Natural killer cell treated with Interleukin-12 subunit alpha and Interleukin-12 subunit beta and Interleukin-15 and Interleukin-18, amount 100 ng/mL, for 72 hours (primary cell): ENCODE data around the gene STAG1. TPM values are rescaled to one million over a fixed set of nuclear protein-coding genes. Genes with fewer than 3 reads are reported as not detected.
"Not testable (repeated sequence)": the region's sequence is repeated elsewhere in the genome, so short reads cannot be mapped to it uniquely, and the experiment has no call there.

ENCODE experiments used
- ATAC-seq, 2 donors: fragments of 150-1000 bp; cut with Tn5 transposase in 1 of 2; sonication (Bioruptor Pico), chemical (Tn5 transposase) in 1 of 2; 2 replicates each; pipeline ENCODE4 v1.10.0; 2021
- DNase-seq: peaks from one replicate; pipeline ENCODE4 v3.0.0; 2022; ENCODE audit warnings: low spot score
- H3K27ac Mint-ChIP-seq, 2 donors: 1 replicate in 1 of 2; 2 replicates in 1 of 2; pipeline ENCODE4 v1.8.0; 2022; ENCODE audit warnings: mixed read lengths in 2 of 2, mild to moderate bottlenecking in 1 of 2, moderate library complexity in 1 of 2
- H3K27me3 Mint-ChIP-seq, 2 donors: 1 replicate in 1 of 2; 2 replicates in 1 of 2; pipeline ENCODE4 v1.8.0; 2022; ENCODE audit warnings: mixed read lengths in 2 of 2
- H3K36me3 Mint-ChIP-seq: one replicate; pipeline ENCODE4 v1.8.0; 2022; ENCODE audit warnings: mixed read lengths
- H3K4me1 Mint-ChIP-seq, 2 donors: 1 replicate in 1 of 2; 2 replicates in 1 of 2; pipeline ENCODE4 v1.8.0; 2022; ENCODE audit warnings: low read depth in 2 of 2, mixed read lengths in 2 of 2, mild to moderate bottlenecking in 1 of 2
- H3K4me3 Mint-ChIP-seq: one replicate; pipeline ENCODE4 v1.8.0; 2022; ENCODE audit warnings: mixed read lengths
- H3K9me3 Mint-ChIP-seq: 2 replicates; pipeline ENCODE4 v1.8.0; 2022; ENCODE audit warnings: mixed read lengths
- total RNA-seq, 2 donors: library from RNA; stranded (reverse); gene quantifications; one replicate each; pipeline ENCODE4 v1.2.3, GENCODE V29; 2022

STAG1 gene
- 10 to 100 TPM; 48.7 to 88.7 TPM for total RNA-seq

DNA sequence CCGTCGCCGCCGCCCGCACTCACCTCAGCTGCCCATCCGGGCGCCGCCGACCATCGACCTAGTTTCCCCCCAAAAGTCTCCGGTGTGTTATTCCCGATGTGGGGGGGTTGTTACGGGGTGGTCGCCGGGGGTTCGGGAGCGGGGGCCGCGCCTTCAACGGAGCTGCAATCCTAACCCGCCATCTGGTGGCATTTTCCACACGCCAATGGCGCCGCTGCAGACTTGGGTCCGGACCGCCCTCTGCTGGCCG, at the start of gene STAG1:
STAG1 (minus strand) TSS at position 207 of the 250 bp plus-strand sequence. CDS start 121,480 bp downstream, outside the sequence.
- no peak for ATAC-seq
- Mint-ChIP-seq H3K9me3 (no peaks in the 10 kb centered on the region), H3K4me1 (peaks cover 41 to 48% of the 10 kb centered on the region in 2 donors), H3K4me3 (peak within 1 kb of the TSS; percentile 92), H3K36me3 (no peaks in the 10 kb centered on the region), H3K27me3 (no peaks in the 10 kb centered on the region), H3K27ac (peak within 1 kb of the TSS; percentile 92 to 96)
- no peak for DNase-seq

DNA sequence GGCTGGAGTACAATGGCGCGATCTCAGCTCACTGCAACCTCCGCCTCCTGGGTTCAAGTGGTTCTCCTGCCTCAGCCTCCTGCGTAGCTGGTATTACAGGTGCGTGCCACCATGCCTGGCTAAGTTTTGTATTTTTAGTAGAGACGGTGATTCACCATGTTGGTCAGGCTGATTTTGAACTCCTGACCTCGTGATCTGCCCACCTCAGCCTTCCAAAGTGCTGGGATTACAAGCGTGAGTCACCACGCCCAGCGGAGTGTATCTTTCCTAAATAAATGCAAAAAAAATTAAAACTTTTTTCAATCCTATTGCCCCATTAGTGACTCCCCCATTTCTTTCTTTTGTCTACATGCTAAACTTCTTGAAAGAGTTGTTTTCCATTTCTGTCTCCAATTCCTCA, 49.0 kb upstream of the STAG1 start:
- H3K9me3 Mint-ChIP-seq, H3K27me3 Mint-ChIP-seq, ATAC-seq, H3K4me3 Mint-ChIP-seq, H3K27ac Mint-ChIP-seq, DNase-seq, H3K36me3 Mint-ChIP-seq: not testable (repeated sequence)
- H3K4me1 Mint-ChIP-seq: peaks cover 24 to 29% of the 10 kb centered on the region in 2 donors

DNA sequence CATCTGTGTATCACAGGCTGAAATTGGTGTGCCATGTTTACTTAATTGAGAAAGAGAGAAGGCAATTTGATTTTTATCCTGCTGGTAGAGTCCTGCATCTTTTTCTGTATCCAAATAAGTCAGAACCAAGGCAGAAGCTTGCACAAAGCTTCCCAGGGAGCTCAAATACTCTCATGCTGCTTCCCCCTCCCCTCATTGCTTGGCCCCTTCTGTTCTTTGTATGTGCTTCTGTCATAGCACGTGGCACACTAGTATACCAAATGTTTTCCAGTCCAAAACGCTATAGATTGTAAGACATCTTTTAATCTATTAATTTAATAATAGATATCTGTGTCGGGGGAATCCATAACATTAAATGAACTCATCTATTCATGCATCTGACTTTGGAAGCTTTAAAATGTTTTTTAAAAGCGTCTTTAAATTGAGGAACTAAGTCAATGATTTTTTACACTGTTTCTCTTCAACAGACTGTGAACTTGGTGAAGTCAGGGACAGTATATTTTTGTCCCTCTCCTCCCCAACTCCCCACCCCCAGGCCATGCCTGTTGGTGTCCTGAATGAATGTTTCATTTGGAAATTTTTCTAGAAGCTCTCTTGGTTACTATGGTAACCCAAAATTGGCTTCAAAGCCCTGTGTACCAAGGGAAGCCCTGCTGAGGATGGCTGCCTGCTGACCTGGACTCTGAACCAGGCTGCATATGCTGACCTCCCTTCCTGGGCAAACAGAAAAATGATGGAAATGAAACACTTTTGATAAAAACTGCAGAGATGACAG, 40.6 kb upstream of the STAG1 start:
- H3K4me1 Mint-ChIP-seq: no peaks in the 10 kb centered on the region
- H3K9me3 Mint-ChIP-seq: no peaks in the 10 kb centered on the region
- no peak for ATAC-seq
- no peak overlapping the region for H3K27ac Mint-ChIP-seq
- H3K27me3 Mint-ChIP-seq: peaks cover 5 to 7% of the 10 kb centered on the region in 2 donors
- no peak for DNase-seq
- H3K4me3 Mint-ChIP-seq: no peak overlapping the region
- no peaks in the 10 kb centered on the region for H3K36me3 Mint-ChIP-seq

DNA sequence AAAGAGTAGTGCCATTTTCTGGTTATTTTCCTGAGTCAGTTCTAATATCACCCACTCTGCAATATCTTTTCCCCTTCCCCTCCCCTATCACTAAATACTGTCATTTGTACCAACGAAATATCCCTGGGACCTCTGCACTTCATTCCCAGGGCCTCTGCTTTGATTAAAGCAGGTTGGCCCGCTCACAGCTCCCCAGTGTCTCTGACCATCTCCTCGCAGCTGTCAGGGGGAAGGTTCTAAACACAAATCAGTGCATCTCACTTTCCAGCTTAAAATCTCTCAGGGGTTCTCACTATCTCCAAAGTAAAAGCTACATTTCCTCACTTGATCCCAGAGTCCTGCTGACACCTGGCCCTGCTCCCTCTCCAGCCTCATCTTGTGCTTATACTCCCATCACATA, 38.6 kb upstream of the STAG1 start:
- Mint-ChIP-seq H3K9me3 (no peaks in the 10 kb centered on the region), H3K4me1 (peaks cover 13 to 16% of the 10 kb centered on the region in 2 donors), H3K27me3 (peaks cover 5 to 7% of the 10 kb centered on the region in 2 donors), H3K4me3 (no peak overlapping the region), H3K27ac (no peak overlapping the region), H3K36me3 (no peaks in the 10 kb centered on the region)
- DNase-seq (no peak), ATAC-seq (no peak)

DNA sequence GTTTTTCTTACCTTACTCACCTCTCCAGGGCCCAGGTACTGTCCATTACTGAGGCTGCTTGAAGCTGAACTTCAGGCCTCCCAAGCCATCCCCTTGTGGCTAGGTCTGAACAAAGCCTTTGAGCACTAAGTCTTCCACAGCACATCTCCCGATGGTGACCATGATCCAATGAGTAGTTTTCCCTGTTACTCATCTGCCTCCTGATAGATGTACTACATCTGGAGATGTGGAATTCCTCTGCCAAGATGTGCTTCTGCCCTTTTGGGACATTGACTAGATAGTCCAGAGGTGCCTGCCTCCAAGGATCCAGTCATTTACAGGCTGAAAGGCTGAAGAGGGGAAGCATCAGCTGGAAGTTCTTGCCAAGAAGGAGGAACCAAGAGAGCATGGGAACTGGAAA, 37.8 kb upstream of the STAG1 start:
- Mint-ChIP-seq H3K4me3 (no peak overlapping the region), H3K36me3 (no peaks in the 10 kb centered on the region), H3K9me3 (no peaks in the 10 kb centered on the region), H3K4me1 (peaks cover 13 to 16% of the 10 kb centered on the region in 2 donors), H3K27me3 (peaks cover 5 to 7% of the 10 kb centered on the region in 2 donors), H3K27ac (peak overlapping the region in 1 of 2 donors; percentile 43)
- DNase-seq (no peak), ATAC-seq (no peak)

DNA sequence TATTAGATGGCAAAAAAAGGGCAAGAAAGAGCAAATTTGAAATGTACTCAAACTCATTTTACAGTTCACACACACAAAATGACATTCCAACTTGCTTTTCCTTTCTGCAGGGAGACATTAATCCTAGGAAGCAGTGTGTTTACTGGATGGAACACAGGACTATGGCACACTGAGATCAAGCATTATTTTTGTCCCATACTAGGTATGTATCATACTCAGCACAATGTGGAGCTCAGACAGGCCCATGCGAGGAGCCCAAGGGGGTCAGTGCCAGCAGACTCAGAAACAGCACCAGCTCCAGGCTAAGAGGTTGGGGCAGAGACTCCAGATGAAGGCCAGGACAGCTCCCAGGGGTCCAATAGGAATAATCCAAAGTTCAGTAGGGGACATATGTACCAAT, 36.0 kb upstream of the STAG1 start:
- no peaks in the 10 kb centered on the region for H3K36me3 Mint-ChIP-seq
- peaks cover 13 to 16% of the 10 kb centered on the region in 2 donors for H3K4me1 Mint-ChIP-seq
- no peak for DNase-seq
- peaks cover 0 to 3% of the 10 kb centered on the region in 2 donors for H3K27me3 Mint-ChIP-seq
- no peaks in the 10 kb centered on the region for H3K9me3 Mint-ChIP-seq
- ATAC-seq: no peak
- no peak overlapping the region for H3K27ac Mint-ChIP-seq
- H3K4me3 Mint-ChIP-seq: no peak overlapping the region

DNA sequence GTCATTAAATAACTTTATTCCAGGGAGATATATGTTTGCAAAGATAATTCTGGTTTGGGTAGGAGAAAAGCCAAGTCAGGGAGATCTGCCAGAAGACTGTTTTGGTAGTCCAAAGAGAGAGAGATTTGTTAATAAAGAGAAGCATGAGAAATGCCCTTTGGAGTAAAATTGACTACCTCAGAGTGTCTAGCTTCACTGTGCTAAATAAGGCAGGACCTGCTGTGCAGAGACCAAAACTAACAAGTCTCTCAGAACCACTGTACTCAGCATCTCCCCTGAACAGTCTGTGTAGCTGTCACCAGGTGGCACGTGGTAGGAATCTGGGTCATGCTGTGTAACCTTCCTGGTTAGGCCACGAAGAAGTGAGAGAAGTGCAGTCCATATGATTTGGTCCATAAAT, 35.2 kb upstream of the STAG1 start:
- H3K9me3 Mint-ChIP-seq: no peaks in the 10 kb centered on the region
- H3K4me3 Mint-ChIP-seq: peak overlapping the region; percentile 61
- DNase-seq (no peak), ATAC-seq (peak; percentile 80 to 96)
- no peaks in the 10 kb centered on the region for H3K36me3 Mint-ChIP-seq
- peak overlapping the region; percentile 78 to 92 for H3K27ac Mint-ChIP-seq
- peaks cover 13 to 16% of the 10 kb centered on the region in 2 donors for H3K4me1 Mint-ChIP-seq
- H3K27me3 Mint-ChIP-seq: no peaks in the 10 kb centered on the region

DNA sequence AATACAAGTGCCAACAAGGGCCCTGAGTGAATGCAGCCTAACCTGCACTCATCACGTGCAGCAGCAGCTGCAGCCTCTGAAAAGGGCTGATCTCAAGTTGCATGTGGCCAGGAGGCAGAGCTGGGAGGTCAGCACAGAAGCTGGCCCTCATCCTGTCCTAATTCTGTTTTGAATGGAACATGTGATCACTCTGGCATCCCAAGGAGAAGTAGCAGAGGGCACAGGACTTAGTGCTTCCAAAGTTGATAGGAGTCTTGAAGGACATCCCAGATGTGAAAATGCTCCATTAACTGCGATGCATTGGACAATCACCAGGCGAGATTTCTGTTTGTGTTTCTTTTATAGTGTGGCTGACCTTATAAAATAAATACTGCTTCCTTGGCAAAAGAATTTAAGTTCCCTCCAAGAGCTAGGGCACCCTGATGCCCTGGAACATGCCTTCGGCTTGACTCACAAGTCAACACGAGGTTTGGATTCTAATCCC, 31.6 kb upstream of the STAG1 start:
- Mint-ChIP-seq H3K4me3 (no peak overlapping the region), H3K9me3 (no peaks in the 10 kb centered on the region), H3K27me3 (no peaks in the 10 kb centered on the region), H3K27ac (no peak overlapping the region), H3K4me1 (peaks cover 13 to 16% of the 10 kb centered on the region in 2 donors), H3K36me3 (no peaks in the 10 kb centered on the region)
- no peak for ATAC-seq
- no peak for DNase-seq

DNA sequence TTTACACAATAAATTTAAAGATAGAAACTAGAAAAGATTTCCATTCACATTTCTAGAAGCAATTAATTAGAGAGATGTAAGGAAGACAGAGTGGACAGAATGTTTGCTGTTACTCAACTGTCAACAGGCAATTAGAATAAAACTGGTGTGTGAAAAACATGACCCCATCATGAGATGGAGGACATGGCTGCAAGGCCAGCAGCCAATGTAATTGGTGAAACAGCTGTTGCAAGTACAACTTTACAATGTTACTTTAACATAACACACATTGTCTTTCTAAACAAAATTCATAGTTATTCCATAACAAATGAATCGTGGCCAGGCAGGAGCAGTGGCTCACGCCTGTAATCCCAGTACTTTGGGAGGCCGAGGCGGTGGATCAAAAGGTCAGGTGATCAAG, 28.6 kb upstream of the STAG1 start:
- Mint-ChIP-seq H3K27ac (no peak overlapping the region), H3K27me3 (no peaks in the 10 kb centered on the region), H3K4me3 (no peak overlapping the region), H3K4me1 (no peaks in the 10 kb centered on the region), H3K9me3 (no peaks in the 10 kb centered on the region), H3K36me3 (no peaks in the 10 kb centered on the region)
- no peak for ATAC-seq
- no peak for DNase-seq

DNA sequence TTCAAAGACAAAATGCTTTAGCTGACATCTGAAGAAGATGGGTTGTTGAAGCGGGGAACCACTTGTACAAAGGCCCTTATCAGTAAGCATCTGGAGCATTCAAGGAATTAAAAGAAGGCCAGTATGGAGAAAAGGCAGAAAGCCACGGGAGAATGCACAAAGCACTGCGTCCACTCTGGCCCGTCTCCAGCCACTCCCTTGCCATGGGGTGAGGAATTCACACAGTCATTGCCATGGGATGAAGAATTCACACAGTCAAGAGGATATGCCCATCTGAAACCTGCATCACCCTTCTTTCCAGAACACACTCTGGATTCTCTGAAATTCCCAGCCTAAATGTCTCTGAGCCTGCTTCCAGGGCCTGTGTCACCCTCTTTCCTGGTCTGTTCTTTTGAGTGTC, 26.7 kb upstream of the STAG1 start:
- Mint-ChIP-seq H3K27me3 (no peaks in the 10 kb centered on the region), H3K27ac (no peak overlapping the region), H3K36me3 (no peaks in the 10 kb centered on the region), H3K4me3 (no peak overlapping the region), H3K4me1 (no peaks in the 10 kb centered on the region), H3K9me3 (no peaks in the 10 kb centered on the region)
- DNase-seq (no peak), ATAC-seq (peak in 1 of 2 donors; percentile 52)

DNA sequence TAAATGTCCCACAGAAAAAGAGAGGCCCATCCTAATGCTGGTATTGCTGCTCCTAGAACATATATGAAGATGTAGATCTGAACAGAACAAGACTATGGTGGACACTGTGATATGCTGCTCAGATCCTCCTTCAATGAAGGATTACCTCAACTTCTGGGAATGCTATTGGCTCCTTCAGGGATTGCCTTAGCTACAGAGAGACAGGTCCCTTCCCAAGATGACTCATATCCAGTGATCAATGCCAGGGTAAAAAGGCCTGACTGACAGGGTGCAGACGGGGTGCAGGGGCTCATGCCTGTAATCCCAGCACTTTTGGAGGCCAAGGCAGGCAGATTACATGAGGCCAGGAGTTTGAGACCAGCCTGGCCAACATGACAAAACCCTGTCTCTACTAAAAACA, 20.5 kb upstream of the STAG1 start:
- DNase-seq: no peak
- no peak overlapping the region for H3K4me3 Mint-ChIP-seq
- no peaks in the 10 kb centered on the region for H3K4me1 Mint-ChIP-seq
- no peaks in the 10 kb centered on the region for H3K36me3 Mint-ChIP-seq
- no peak overlapping the region for H3K27ac Mint-ChIP-seq
- H3K27me3 Mint-ChIP-seq: no peaks in the 10 kb centered on the region
- H3K9me3 Mint-ChIP-seq: no peaks in the 10 kb centered on the region
- ATAC-seq: no peak

DNA sequence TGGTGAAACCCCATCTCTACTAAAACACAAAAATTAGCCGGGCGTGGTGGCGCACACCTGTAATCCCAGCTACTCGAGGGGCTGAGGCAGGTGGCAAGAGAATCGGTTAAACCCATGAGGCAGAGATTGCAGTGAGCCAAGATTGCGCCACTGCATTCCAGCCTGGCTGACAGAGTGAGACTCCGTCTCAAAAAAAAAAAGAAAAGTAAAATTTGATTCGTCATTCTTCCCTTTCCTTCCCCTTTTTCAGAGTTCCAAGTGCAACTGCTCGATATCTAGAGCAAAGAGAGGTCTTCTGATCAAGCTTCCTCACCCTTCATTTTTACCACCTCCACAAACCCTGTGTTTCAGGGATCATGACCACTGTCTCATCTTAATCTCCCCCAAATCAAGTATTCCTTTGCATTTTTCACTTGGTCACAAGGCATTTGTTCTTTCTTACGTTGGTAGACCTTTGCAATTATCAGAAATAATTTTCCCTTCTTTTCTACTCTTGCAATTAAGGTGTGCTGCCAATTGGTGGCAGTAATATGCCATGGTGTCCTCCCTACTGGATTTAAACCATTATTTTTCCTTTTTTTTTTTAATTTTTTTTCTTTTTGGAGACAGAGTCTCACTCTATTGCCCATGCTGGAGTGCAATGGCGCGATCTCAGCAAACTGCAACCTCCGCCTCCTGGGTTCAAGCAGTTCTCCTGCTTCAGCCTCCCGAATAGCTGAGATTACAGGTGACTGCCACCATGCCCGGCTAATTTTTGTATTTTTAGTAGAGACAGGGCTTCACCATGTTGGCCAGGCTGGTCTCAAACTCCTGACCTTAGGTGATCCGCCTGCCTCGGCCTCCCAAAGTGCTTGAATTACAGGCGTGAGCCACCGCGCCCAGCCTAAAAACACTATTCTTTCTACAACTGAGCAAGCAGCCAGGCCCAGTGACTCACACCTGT, 6.3 kb upstream of the STAG1 start:
- Mint-ChIP-seq H3K4me1 (peaks cover 16 to 22% of the 10 kb centered on the region in 2 donors), H3K4me3 (peak overlapping the region; percentile 11)
- not testable (repeated sequence) for DNase-seq, H3K27ac Mint-ChIP-seq, H3K27me3 Mint-ChIP-seq, ATAC-seq, H3K9me3 Mint-ChIP-seq, H3K36me3 Mint-ChIP-seq

DNA sequence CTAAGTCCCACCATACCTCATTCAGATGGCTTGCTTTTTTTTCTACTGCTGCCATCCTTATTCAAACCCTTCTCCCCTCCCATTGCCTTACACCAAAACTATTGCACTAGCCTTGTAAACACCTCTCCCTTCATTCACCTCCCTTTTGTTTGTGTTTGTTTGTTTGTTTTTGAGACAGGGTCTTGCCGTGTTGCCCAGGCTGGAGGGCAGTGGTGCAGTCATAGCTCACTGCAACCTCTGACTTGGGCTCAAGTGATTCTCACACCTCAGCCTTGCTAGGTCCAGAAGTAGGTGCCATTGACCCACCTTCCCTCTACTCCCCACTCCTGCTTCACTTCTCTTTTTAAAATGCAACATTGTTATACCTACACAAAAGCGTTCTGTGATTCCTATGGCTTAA, 3.0 kb upstream of the STAG1 start:
- ATAC-seq: no peak
- H3K36me3 Mint-ChIP-seq: no peaks in the 10 kb centered on the region
- DNase-seq: no peak
- H3K27ac Mint-ChIP-seq: peak overlapping the region in 1 of 2 donors; percentile 89
- H3K4me1 Mint-ChIP-seq: peaks cover 32 to 37% of the 10 kb centered on the region in 2 donors
- H3K4me3 Mint-ChIP-seq: no peak overlapping the region
- no peaks in the 10 kb centered on the region for H3K9me3 Mint-ChIP-seq
- H3K27me3 Mint-ChIP-seq: no peaks in the 10 kb centered on the region

DNA sequence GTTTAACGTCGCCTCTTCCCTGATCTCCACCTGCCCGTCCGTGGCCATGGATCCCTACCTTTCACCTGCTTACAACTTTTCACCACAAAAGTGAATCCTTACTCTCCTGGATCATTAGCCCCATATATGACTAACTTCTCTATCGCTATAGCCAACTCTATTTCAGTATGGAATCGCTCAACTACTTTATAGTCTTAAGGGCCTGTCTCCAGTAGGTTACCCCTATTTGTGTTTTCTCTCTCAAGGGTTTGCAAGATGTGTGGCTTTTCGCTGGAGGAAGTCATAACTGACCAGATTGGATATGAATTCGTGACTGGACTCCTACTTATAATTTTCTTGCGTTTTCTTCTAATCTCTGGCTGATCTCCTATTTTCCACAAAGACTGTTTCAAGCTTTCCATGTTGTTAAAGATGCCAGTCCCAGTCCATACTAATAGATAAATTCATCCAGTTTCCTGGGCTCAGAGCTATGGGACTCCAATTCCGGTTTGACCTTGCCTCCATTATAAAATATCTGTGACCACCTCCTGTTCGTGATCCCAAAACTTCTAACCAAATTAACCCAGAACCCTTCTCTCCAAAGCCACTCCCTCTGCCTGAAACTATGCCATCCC, 1.3 kb upstream of the STAG1 start:
- Mint-ChIP-seq H3K27me3 (no peaks in the 10 kb centered on the region), H3K4me1 (peaks cover 43 to 51% of the 10 kb centered on the region in 2 donors), H3K27ac (peak overlapping the region; percentile 89 to 96), H3K36me3 (no peaks in the 10 kb centered on the region), H3K4me3 (peak overlapping the region; percentile 87), H3K9me3 (no peaks in the 10 kb centered on the region)
- ATAC-seq (no peak), DNase-seq (no peak)
